Measurements from ENCODE around the gene POMC.
A peak's percentile ranks its signal among the peaks of the same experiment; 100 is the strongest.
"Not testable (repeated sequence)": the region's sequence is repeated elsewhere in the genome, so short reads cannot be mapped to it uniquely, and the experiment has no call there.

Gene POMC

DNA sequence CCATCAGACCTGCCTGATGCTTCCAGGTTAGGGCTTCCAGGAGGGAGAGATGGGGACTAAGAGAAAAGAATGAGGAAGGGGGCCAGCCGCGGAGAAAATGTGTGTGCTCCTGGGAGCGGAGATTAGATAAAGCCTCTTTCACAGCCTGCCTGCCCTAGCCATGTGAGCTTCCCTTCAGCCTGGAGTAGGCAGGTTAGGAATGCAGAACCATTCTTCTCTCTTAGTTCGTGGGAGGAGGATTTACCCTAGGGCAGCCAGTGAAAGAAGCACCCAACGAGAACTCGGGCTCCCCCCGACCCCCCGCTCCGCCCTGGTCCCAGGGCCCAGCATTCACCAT is 36.1 kb downstream of the POMC start:
- no peak for DNase-seq

DNA sequence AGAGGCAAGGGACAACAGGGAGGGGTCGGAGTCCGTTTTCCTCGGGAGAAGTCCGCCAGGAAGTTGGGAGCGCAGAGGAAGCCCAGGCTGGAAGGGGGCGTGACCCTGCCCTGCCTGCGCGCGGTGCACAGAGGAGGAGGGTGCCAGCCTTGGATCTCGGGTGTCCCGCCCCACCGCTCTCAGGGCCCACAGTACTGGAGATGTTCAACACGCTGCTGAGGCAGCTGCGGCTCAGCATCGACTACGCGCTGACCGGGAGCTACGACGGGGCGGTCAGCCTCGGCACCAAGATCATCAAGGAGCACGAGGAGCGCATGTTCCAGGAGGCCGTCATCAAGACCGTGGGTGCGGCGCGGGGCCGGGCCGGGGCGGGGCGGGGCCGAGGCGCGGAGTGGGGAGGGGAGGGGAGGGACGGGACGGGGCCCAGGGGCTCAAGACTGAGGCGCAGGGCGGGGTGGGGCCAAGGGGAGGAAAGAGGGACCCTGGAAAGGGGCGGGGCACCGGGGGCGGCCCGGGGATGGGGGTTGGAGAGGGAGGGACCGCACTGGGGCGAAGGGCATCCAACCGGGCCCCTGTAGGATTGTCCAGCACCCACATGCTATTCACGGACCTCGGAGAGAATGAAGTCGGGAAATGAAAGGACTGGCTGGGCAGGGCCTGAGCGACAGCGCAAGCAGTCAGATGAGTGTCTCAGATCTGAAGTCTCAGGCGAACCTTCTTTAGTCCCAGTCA is 36.6 kb downstream of the POMC start:
- DNase-seq, result peak; percentile 24

DNA sequence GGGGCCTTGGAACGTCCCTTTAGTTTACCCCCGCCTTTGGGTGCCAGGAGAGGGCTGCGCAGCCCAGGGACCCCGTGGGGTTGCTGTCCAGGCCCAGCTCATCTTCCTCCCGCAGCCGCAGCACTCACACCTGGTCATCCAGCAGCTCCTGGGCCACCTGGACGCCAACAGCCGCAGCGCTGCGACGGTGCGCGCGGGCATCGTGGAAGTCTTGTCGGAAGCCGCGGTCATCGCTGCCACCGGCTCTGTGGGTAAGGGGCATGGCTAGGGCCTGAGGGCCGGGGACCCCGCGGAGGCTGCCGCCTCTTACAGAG is 37.2 kb downstream of the POMC start:
- no peak for DNase-seq

DNA sequence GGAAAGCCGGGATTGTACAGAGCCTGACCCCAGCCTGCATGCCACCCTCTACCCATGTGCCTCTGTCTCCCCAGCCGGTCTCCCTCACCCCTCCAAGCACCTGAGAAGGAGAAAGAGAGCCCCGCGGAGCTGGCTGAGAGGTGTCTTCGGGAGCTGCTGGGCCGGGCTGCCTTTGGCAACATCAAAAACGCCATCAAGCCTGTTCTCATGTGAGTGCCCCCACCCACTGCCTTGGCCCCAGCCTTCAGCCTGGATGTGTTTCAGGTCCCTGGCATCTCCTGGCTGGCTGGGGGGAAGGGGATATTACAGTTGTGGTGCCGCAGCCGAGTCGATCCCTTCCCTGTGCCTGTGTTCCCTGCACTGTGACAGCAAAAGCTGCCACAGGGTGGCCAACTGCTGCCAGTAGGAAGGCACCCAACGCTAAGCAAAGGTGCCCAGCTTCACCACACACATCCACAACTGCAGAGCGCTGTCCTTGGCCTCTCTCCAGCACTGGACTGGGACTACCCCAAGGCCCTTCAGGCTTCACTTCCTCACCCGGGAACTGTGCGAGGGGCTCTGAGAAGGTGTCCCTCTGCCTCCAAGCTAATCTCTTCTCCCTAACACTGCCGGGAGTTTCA is 38.4 kb downstream of the POMC start:
- DNase-seq, result no peak

DNA sequence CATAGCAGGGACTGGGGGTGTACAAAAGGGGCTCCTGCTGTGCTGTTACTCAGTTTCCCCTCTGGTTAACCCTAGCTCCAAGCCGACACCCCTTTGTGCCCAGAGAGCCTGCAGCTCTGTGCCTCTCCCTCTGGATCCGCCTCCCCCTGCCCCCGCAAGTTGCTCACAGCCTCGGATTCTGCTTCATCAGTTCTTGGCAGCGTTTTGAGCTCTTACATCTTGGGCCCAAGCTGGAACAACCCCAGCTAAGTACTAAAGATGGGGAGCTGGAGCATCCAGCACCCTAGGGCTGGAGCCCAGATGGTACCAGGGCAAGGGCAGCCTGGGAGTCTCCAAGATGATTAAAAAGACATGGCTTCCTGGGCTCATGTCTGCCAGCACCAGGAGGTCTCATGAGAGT is 40.7 kb downstream of the POMC start:
- DNase-seq, result no peak

DNA sequence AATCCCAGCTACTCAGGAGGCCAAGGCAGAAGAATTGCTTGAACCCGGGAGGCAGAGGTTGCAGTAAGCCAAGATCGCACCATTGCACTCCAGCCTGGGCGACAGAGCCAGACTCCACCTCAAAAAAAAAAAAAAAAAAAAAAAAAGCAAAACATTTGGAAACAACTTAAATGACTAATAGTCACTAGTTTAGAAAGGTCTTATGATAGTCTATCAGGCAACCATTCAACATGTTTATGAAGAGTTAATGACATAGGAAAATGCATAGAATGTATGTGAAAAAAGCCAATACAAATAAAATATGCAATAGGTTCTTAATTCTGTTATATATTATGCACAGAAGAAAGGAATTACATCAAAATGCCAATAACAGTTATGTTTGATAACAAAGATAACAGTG is 41.3 kb downstream of the POMC start:
- DNase-seq, result not testable (repeated sequence)

DNA sequence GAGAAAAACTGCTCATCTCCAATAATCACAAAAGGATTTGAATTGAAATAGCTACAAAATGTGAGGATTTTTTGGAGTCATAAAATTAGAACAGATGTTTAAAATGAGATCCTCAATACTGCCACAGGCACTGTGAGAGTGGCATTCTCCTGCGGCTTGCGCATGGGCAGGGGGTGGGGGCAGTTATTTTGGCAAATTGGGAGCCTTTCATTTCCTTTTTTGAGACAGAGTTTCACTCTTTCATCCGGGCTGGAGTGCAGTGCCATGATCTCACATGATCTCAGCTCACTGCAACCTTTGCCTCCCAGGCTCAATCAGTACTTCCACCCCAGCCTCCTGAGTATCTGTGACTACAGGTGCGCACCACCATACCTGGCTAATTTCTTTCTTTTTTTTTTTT is 42.4 kb downstream of the POMC start:
- DNase-seq, result no peak

DNA sequence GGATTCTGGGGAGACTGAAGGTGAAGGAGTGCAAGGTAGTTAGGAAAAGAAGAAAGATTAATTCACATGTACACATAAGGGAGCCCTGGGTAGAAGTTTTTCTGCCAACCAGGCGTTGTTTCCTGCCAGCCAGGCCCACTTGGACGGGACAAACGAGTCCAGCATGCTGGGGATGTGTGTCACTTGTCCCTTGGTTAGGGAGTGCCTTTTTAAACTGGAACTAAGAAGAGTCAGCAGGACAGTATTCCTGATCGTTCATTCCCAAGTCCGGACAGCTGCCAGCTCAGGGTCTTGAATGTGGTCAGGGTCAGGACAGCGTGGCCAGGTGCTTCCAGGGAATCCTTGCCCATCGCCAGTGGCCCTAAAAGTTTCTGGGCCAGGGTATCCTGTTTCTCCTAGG is 43.2 kb downstream of the POMC start:
- no peak for DNase-seq

DNA sequence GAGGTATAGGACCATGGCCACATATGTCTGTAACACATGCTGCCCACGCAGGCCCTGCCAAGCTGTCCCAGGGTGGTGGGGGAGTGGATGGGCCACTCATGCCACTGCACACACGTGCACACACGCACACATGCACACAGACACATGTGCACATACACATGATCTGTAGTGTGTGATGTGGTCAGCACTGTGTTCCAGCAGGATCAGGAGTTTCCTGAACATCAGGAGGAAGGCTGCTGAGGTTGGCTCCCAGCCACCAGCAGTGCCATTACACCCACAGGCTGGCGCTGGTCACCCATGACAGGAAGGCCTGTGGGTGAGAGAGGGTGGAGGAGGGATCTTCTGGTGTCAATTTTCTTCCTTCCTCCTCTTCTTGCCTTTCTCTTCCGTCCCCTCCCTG is 44.7 kb downstream of the POMC start:
- DNase-seq, result no peak

DNA sequence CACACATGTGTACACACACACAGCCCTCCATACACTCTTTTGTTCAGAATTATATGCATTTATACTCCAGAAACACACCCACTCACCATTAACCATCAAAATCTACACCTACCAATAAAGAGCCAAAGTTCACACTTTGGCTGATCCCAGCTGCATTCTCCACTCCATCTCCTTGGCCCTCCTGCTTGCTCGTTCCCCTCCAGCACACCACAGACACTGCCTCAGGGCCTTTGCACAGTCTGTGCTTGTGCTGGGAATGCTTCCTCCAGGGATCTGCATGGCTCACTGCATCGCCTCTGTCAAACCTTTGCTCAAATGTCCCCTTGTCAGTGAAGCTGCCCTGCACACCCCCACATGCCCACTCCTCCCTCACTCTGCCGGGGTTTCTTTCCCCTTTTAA is 46.0 kb downstream of the POMC start:
- DNase-seq, result no peak

DNA sequence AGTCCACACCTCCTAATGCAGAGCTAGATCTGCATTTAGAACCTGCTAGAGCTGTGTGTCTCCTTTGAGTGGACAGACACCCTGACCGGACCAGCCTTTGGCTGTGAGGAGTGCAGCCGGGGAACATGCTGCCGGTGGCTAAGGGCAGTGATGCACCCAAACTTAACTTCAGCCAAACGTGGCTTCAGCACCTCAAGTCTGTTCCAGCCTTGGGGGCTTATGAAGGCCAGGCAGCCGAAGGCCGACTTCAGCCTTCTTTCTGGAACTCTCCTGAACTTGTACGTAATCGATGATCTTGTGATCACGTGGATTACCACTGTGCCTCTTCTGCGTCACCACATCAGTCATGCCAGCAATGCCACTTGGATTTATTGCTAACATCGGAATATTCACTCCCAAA is 49.1 kb downstream of the POMC start:
- no peak for DNase-seq

DNA sequence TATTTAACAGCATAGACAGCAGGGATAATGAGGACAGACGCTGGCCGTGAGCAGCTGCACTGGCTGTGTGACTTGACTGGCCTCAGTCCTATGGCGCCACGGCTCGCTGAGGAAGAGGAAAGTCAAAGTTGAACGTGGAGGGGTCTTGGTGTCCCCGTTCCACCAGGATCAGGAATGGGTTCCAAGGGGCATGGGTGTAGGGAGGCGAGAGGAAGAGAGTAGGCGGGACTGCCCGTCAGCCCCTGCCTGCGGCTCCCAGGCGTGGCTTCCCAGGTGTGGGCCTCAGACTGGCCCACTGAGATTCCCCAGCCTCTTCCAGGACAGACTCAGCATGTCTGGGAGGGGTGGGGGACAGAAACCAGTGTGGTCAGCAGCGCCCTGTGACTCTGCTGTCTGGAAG is 51.4 kb downstream of the POMC start:
- DNase-seq, result no peak

DNA sequence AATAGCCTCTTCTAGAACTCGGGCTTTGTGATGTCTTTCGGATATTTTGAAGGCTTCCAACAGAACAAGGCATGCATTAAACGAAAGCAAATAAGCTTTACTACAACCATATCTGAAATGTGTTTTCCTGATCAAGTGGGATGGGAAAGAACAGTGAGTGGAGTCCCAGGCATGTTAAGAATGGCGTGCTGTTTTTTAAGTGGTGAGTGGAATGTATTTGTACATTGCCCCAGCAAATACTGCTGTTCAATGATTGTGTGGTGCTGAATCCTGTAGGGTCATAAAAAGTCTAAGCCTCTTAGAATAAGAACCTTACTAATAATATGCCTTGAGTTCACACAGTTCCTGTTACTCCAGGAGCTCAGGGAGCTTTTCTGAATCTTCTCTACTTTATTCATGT is 52.5 kb downstream of the POMC start:
- no peak for DNase-seq

DNA sequence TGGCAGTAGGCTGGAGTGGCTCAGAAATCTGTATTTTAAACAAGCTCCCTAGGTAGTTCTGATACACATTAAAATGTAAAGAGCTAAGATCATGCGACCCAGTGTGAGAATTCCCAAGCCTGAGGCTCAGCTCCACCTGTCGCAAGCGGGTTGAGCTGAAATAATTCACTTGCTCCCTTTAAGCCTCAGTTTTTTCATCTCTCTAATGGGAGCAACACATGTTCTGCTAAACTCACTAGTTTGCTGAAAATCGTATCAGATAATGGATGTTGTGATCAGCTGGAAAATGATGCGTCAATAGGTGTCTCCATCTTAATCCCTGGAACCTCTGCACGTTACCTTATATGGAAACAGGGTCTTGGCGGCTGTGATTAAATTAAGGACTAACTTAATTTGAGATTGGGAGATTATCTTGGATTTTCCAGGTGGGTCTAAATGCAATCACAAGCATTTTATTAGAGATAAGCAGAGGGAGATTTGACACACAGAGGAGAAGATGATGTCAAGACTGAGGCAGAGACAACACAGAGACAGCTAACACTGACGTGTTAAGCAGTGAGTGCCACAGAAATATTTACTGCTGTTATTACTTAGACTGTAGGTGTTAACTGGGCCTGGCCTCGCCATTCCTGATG is 53.0 kb downstream of the POMC start:
- DNase-seq, result no peak

DNA sequence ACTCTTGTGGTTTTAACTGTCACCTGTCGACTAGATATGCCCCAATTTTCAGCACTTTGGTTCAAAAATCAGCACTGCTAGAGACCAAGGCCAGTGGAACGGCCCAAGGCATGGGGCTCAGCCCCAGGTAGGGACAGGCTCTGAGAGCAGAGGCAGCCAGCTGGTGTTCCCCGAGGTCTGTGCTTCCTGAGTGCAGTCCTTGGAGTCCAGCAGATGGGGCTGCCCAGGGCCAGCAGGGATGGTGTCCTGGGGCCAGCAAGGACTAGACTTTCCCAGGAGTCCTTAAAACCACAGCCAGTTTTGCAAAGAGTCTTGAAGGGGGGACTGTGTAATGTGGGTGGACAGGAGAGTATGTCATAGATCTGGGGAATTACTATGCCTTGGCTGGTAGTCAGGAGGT is 56.3 kb downstream of the POMC start:
- DNase-seq, result no peak

All from activated naive CD4-positive, alpha-beta T cell treated with anti-CD3 and anti-CD28 coated beads, Interleukin-2, amount 50 U/mL, for 16 hours (primary cell).